ENCODE measurements around the gene ZCCHC10. TPM values are rescaled to one million over a fixed set of nuclear protein-coding genes. Genes with fewer than 3 reads are reported as not detected.

The ZCCHC10 gene
- total and polyA plus RNA-seq, 10 of the 15 experiments (the other 5 are each of a cell fraction or from before 2014, with no cell fraction given) = 16.8 to 117 (median 53.5) TPM

- TF ChIP-seq E2F8 (IDR thresholded peaks at IDR 0.05; ENCODE audit: low read depth, partially characterized antibody) (peak; percentile 63), PBX3 (IDR thresholded peaks at IDR 0.05; ENCODE audit: insufficient replicate concordance, low read depth, low read length) (peak; percentile 5), HDGF (IDR thresholded peaks at IDR 0.05) (peak; percentile 41), RAD51 (IDR thresholded peaks at IDR 0.05) (no peak), SUZ12 (IDR thresholded peaks at IDR 0.05; ENCODE audit: unreplicated experiment) (no peak), NRF1 (conservative IDR thresholded peaks at IDR 0.05; ENCODE audit: low read depth, low read length) (peak; percentile 37), FOXM1 (IDR thresholded peaks at IDR 0.05; ENCODE audit: low read depth, low read length) (0 out of 2 replicates have a peak, but pooled peaks have one; percentile 10), CHD4 (IDR thresholded peaks at IDR 0.05) (no peak), SMARCA5 (IDR thresholded peaks at IDR 0.05) (no peak), NBN (IDR thresholded peaks at IDR 0.05) (peak; percentile 85; the same call in 1 of the 2 replicates), IRF4 (IDR thresholded peaks at IDR 0.05; ENCODE audit: low read depth, low read length) (peak; percentile 54; the same call in 1 of the 2 replicates), NR2C1 (IDR thresholded peaks at IDR 0.05) (no peak), CTCF (IDR thresholded peaks at IDR 0.05 in 2 of 3, conservative IDR thresholded peaks at IDR 0.05 in 1 of 3; ENCODE audit: control insufficient read depth in 2 of 3, extremely low read depth in 1 of 3, insufficient read depth in 1 of 3, low read depth in 3 of 3, low read length in 3 of 3) (no peak), PAX5 (IDR thresholded peaks at IDR 0.05; ENCODE audit: borderline replicate concordance, low read depth, low read length) (peak; percentile 61; the same call in 1 of the 2 replicates), TARDBP (IDR thresholded peaks at IDR 0.05; ENCODE audit: borderline replicate concordance) (no peak), RELB (IDR thresholded peaks at IDR 0.05; ENCODE audit: low read depth) (peak; percentile 78), SUPT20H (IDR thresholded peaks at IDR 0.05; ENCODE audit: borderline replicate concordance, control insufficient read depth, low read depth, low read length) (no peak), IRF3 (IDR thresholded peaks at IDR 0.05) (no peak), BRCA1 (IDR thresholded peaks at IDR 0.05; ENCODE audit: low read depth, low read length) (peak; percentile 94)
- TF ChIP-seq, protein P1, sequence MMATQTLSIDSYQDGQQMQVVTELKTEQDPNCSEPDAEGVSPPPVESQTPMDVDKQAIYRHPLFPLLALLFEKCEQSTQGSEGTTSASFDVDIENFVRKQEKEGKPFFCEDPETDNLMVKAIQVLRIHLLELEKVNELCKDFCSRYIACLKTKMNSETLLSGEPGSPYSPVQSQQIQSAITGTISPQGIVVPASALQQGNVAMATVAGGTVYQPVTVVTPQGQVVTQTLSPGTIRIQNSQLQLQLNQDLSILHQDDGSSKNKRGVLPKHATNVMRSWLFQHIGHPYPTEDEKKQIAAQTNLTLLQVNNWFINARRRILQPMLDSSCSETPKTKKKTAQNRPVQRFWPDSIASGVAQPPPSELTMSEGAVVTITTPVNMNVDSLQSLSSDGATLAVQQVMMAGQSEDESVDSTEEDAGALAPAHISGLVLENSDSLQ (IDR thresholded peaks at IDR 0.05) = peak; percentile 46; the same call in 1 of the 2 replicates
These were observed 25.4 kb upstream of the ZCCHC10 start, which contains the start of gene HSPA4 (continued) for GRCh38 chr5:133051542-133052316.
